Panc1 (cell line): ENCODE data around the gene PIPOX. TPM values are rescaled to one million over a fixed set of nuclear protein-coding genes. Genes with fewer than 3 reads are reported as not detected.

Experiments
- ATAC-seq: fragments of 200-7000 bp; cut with Tn5 transposase; 2 replicates; pipeline ENCODE4 v1.9.1; 2020; ENCODE audit warnings: mild to moderate bottlenecking, moderate library complexity
- BruUV-seq: library from RNA; stranded (reverse); fragments of 400-500 nt; replicated peaks from 2 replicates; lab custom pipeline; 2021; lab: Mats Ljungman, UMichigan
- CTCF ChIA-PET: fragments of 300-600 bp; sonication (Branson Sonifier 250); formaldehyde crosslinking; loops from one replicate; lab custom pipeline; 2022; ENCODE audit warnings: antibody characterized with exemption; lab: Charles Lee
- POLR2A ChIA-PET: fragments of 300-600 bp; sonication (Branson Sonifier 250); formaldehyde crosslinking; loops from one replicate; lab custom pipeline; 2022; ENCODE audit warnings: antibody characterized with exemption; lab: Charles Lee
- DNase-seq: peaks from one replicate; pipeline ENCODE4 v3.0.0-alpha.2; 2010; ENCODE audit warnings: low read depth, low spot score
- H3K27ac ChIP-seq: 2 replicates; pipeline ENCODE4 v1.5.1; 2011; ENCODE audit warnings: mild to moderate bottlenecking, low read length, inconsistent platforms
- H3K27me3 ChIP-seq: fragments of 200-500 bp; sonication (Bioruptor generic); 2 replicates; pipeline ENCODE4 v1.6.0; 2014; ENCODE audit warnings: low read length, inconsistent platforms; ENCODE audit not compliant: control insufficient read depth, insufficient read depth
- H3K36me3 ChIP-seq: fragments of 200-500 bp; sonication (Bioruptor generic); 2 replicates; pipeline ENCODE4 v1.5.1; 2014; ENCODE audit warnings: inconsistent platforms, mild to moderate bottlenecking, low read length, moderate library complexity; ENCODE audit not compliant: control insufficient read depth, insufficient read depth
- H3K4me1 ChIP-seq: 2 replicates; pipeline ENCODE4 v1.5.1; 2011; ENCODE audit warnings: inconsistent platforms, mild to moderate bottlenecking, low read length, moderate library complexity; ENCODE audit not compliant: control insufficient read depth, insufficient read depth
- H3K4me3 ChIP-seq, 2 experiments: 2 replicates each; pipeline ENCODE4 v1.5.1; 2011 to 2012; ENCODE audit warnings: low read depth in 2 of 2, low read length in 2 of 2, mild to moderate bottlenecking in 2 of 2, inconsistent platforms in 1 of 2, moderate library complexity in 1 of 2
- H3K9me3 ChIP-seq: fragments of 200-500 bp; sonication (Bioruptor generic); 2 replicates; pipeline ENCODE4 v1.5.1; 2014; ENCODE audit warnings: low read depth, mild to moderate bottlenecking, inconsistent platforms, low read length, moderate library complexity; ENCODE audit not compliant: control insufficient read depth, insufficient read depth
- POLR2AphosphoS5 ChIP-seq: IDR thresholded peaks from 2 replicates; pipeline ENCODE4 v1.6.1; 2012; ENCODE audit warnings: mild to moderate bottlenecking, low read depth, low read length, moderate library complexity
- SIN3A ChIP-seq: IDR thresholded peaks from 2 replicates; pipeline ENCODE4 v1.6.1; 2012; ENCODE audit warnings: low read depth, mild to moderate bottlenecking, low read length, moderate library complexity, borderline replicate concordance; ENCODE audit not compliant: insufficient read depth
- TCF7L2 ChIP-seq: IDR thresholded peaks from 2 replicates; pipeline ENCODE4 v1.6.1; 2011; ENCODE audit warnings: mild to moderate bottlenecking, low read depth, low read length, inconsistent platforms
- in situ Hi-C: cut with HindIII; loops from 2 replicates; pipeline ENCODE4 v1.10.0; 2016; ENCODE audit warnings: low sequenced_read_pairs, low pct_unique_long_range_greater_than_20kb
- intact Hi-C: fragments of 100-400 bp; cut with micrococcal nuclease; formaldehyde crosslinking; loops from one replicate; pipeline ENCODE4 v1.10.0; 2022; ENCODE audit not compliant: unreplicated experiment
- total RNA-seq: library from RNA; stranded (reverse); gene quantifications from one replicate; pipeline ENCODE4 v1.2.1, GENCODE V29; 2021; ENCODE audit not compliant: unreplicated experiment
- TF ChIP-seq, protein P1 (sequence below), 2 experiments: IDR thresholded peaks; 2 replicates each; pipeline ENCODE4 v1.6.1; 2011 to 2012; ENCODE audit warnings: low read depth in 2 of 2, control low read depth in 1 of 2, low read length in 1 of 2, mild to moderate bottlenecking in 1 of 2, moderate library complexity in 1 of 2; ENCODE audit not compliant: insufficient read depth in 1 of 2
- TF ChIP-seq, protein P2 (sequence below): fragments of 450-650 bp; IDR thresholded peaks from 2 replicates; pipeline ENCODE4 v1.5.1; 2017; ENCODE audit warnings: mild to moderate bottlenecking

The PIPOX gene
- total RNA-seq, 1 experiment from 2014 or later, result 2.4 TPM

DNA sequence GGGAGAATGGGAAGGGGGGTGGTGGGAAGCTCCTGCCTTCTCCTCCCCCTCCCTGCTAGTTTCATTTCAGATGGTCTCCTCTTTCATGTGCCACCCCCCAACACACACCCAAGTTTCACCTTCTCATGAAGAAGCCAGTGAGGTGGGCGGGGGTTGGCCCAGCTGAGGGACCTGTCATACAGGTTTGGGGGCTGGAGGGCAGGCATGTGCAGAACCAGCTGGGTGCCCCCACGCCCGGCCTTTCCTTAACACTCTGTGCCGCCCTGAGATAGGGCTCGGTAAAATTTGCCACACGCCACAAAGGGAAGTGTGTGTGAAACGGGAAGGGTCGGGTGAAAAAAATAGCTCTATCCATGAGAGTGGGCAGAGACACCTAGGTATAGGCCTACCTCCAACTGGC is 57.4 kb downstream of the PIPOX start:
- no peak overlapping the region for H3K4me3 ChIP-seq
- no peak overlapping the region for H3K27ac ChIP-seq
- DNase-seq, result no peak
- intact Hi-C loops (no loop called here), in situ Hi-C loops (no loop called here)
- no peaks in the 10 kb centered on the region for H3K27me3 ChIP-seq
- BruUV-seq, result no TSS peak
- no peaks in the 10 kb centered on the region for H3K9me3 ChIP-seq
- H3K36me3 ChIP-seq, result 0 out of 2 replicates have a peak, but pooled peaks cover 1% of the 10 kb centered on the region
- ChIA-PET POLR2A (no interaction called here), CTCF (no interaction called here)
- ATAC-seq, result no peak
- TF ChIP-seq POLR2AphosphoS5, result no peak
- no peak for TF ChIP-seq TCF7L2
- TF ChIP-seq SIN3A, result no peak
- TF ChIP-seq, protein P1, sequence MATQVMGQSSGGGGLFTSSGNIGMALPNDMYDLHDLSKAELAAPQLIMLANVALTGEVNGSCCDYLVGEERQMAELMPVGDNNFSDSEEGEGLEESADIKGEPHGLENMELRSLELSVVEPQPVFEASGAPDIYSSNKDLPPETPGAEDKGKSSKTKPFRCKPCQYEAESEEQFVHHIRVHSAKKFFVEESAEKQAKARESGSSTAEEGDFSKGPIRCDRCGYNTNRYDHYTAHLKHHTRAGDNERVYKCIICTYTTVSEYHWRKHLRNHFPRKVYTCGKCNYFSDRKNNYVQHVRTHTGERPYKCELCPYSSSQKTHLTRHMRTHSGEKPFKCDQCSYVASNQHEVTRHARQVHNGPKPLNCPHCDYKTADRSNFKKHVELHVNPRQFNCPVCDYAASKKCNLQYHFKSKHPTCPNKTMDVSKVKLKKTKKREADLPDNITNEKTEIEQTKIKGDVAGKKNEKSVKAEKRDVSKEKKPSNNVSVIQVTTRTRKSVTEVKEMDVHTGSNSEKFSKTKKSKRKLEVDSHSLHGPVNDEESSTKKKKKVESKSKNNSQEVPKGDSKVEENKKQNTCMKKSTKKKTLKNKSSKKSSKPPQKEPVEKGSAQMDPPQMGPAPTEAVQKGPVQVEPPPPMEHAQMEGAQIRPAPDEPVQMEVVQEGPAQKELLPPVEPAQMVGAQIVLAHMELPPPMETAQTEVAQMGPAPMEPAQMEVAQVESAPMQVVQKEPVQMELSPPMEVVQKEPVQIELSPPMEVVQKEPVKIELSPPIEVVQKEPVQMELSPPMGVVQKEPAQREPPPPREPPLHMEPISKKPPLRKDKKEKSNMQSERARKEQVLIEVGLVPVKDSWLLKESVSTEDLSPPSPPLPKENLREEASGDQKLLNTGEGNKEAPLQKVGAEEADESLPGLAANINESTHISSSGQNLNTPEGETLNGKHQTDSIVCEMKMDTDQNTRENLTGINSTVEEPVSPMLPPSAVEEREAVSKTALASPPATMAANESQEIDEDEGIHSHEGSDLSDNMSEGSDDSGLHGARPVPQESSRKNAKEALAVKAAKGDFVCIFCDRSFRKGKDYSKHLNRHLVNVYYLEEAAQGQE (IDR thresholded peaks at IDR 0.05; ENCODE audit: insufficient read depth in 1 of 2, low read depth in 2 of 2, low read length in 1 of 2), result no peak
- TF ChIP-seq, protein P2, sequence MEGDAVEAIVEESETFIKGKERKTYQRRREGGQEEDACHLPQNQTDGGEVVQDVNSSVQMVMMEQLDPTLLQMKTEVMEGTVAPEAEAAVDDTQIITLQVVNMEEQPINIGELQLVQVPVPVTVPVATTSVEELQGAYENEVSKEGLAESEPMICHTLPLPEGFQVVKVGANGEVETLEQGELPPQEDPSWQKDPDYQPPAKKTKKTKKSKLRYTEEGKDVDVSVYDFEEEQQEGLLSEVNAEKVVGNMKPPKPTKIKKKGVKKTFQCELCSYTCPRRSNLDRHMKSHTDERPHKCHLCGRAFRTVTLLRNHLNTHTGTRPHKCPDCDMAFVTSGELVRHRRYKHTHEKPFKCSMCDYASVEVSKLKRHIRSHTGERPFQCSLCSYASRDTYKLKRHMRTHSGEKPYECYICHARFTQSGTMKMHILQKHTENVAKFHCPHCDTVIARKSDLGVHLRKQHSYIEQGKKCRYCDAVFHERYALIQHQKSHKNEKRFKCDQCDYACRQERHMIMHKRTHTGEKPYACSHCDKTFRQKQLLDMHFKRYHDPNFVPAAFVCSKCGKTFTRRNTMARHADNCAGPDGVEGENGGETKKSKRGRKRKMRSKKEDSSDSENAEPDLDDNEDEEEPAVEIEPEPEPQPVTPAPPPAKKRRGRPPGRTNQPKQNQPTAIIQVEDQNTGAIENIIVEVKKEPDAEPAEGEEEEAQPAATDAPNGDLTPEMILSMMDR, result no peak
- H3K4me1 ChIP-seq, result no peaks in the 10 kb centered on the region

DNA sequence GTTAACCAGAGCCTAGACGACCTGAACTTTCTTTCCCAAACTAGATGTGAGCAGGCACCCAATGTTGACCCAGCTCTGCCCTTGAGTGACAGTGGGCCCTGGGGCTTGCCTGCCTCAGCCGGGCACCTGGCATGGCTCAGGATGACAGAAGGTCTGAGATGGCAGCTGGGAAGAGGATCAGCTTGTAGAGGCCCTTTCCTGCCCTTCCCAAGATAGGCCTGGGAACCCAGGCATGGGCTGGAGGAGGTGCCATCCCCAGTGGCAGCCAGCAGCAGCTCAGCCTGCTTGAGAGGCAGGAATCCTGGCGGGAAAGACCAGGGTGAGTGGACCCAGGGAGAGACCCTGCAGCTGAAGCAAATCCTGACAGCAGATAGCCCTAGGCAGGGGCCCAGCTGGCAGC is 59.1 kb downstream of the PIPOX start:
- no peak for ATAC-seq
- ChIA-PET CTCF (no interaction called here), POLR2A (no interaction called here)
- no peaks in the 10 kb centered on the region for H3K9me3 ChIP-seq
- no peak overlapping the region for H3K27ac ChIP-seq
- H3K36me3 ChIP-seq, result no peaks in the 10 kb centered on the region
- no peaks in the 10 kb centered on the region for H3K4me1 ChIP-seq
- no peak overlapping the region for H3K4me3 ChIP-seq
- no peak for DNase-seq
- intact Hi-C loops (no loop called here), in situ Hi-C loops (no loop called here)
- BruUV-seq, result no TSS peak
- H3K27me3 ChIP-seq, result no peaks in the 10 kb centered on the region
- no peak for TF ChIP-seq SIN3A
- TF ChIP-seq POLR2AphosphoS5, result no peak
- no peak for TF ChIP-seq TCF7L2
- TF ChIP-seq, protein P1 (IDR thresholded peaks at IDR 0.05; ENCODE audit: insufficient read depth in 1 of 2, low read depth in 2 of 2, low read length in 1 of 2), result no peak
- TF ChIP-seq, protein P2, result no peak
